ENCODE results near the gene ASPA.

GRCh38 chr17:3497101-3497500 lies 21.3 kb downstream of the ASPA start:
- no peak for TF ChIP-seq EZH2 (IDR thresholded peaks at IDR 0.05; ENCODE audit: borderline replicate concordance, low read depth, low read length, poor library complexity, severe bottlenecking)
- TF ChIP-seq, protein P1, sequence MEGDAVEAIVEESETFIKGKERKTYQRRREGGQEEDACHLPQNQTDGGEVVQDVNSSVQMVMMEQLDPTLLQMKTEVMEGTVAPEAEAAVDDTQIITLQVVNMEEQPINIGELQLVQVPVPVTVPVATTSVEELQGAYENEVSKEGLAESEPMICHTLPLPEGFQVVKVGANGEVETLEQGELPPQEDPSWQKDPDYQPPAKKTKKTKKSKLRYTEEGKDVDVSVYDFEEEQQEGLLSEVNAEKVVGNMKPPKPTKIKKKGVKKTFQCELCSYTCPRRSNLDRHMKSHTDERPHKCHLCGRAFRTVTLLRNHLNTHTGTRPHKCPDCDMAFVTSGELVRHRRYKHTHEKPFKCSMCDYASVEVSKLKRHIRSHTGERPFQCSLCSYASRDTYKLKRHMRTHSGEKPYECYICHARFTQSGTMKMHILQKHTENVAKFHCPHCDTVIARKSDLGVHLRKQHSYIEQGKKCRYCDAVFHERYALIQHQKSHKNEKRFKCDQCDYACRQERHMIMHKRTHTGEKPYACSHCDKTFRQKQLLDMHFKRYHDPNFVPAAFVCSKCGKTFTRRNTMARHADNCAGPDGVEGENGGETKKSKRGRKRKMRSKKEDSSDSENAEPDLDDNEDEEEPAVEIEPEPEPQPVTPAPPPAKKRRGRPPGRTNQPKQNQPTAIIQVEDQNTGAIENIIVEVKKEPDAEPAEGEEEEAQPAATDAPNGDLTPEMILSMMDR (conservative IDR thresholded peaks at IDR 0.05; ENCODE audit: low read depth, low read length), result no peak

Measured in A673 (cell line).